ENCODE measurements around the gene RERE. TPM values are rescaled to one million over a fixed set of nuclear protein-coding genes. Genes with fewer than 3 reads are reported as not detected.

Gene RERE
- total RNA-seq, 1 experiment from 2014 or later: 217 TPM

- no peaks in the 10 kb centered on the region for H3K36me3 ChIP-seq (ENCODE audit: control insufficient read depth, insufficient read depth, low read length)
- ChIA-PET POLR2A (interaction anchor here (0.5 to 0.7 kb wide), 2 partner anchors 427 to 545 kb away, joined by 3 read pairs; no protein-coding TSS in a partner anchor), CTCF (interaction anchor here (1.1 to 1.6 kb wide), 5 partner anchors 71 to 287 kb away, joined by 3 to 6 read pairs (median 4); no protein-coding TSS in a partner anchor)
- in situ Hi-C loops (cut with HindIII; ENCODE audit: low pct_unique_long_range_greater_than_20kb, low sequenced_read_pairs): no loop called here
- no peaks in the 10 kb centered on the region for H3K9me3 ChIP-seq (ENCODE audit: control insufficient read depth, insufficient read depth, low read depth, low read length)
- H3K27ac ChIP-seq (ENCODE audit: low read length): no peak overlapping the region
- DNase-seq (ENCODE audit: low read depth, low spot score) (no peak), ATAC-seq (no peak)
- peaks cover 46% of the 10 kb centered on the region for H3K4me1 ChIP-seq (ENCODE audit: control insufficient read depth, insufficient read depth, low read length)
- no peak overlapping the region for H3K4me3 ChIP-seq (ENCODE audit: low read depth in 2 of 2, low read length in 2 of 2)
- no peaks in the 10 kb centered on the region for H3K27me3 ChIP-seq (ENCODE audit: control insufficient read depth, insufficient read depth, low read length)
- TF ChIP-seq SIN3A (IDR thresholded peaks at IDR 0.05; ENCODE audit: borderline replicate concordance, insufficient read depth, low read depth, low read length) (no peak), CTCF (IDR thresholded peaks at IDR 0.05) (no peak), REST (IDR thresholded peaks at IDR 0.05; ENCODE audit: insufficient read depth in 1 of 2, low read depth in 2 of 2, low read length in 1 of 2) (no peak), TCF7L2 (IDR thresholded peaks at IDR 0.05; ENCODE audit: low read depth, low read length) (no peak), POLR2AphosphoS5 (IDR thresholded peaks at IDR 0.05; ENCODE audit: low read depth, low read length) (no peak)
- intact Hi-C loops (cut with micrococcal nuclease; ENCODE audit: unreplicated experiment): no loop called here
- BruUV-seq (replicated peaks): no TSS peak
Measured at GRCh38 chr1:8562222-8562621, 255.2 kb downstream of the RERE start.

GRCh38 chr1:8560611-8561544, 256.6 kb downstream of the RERE start:
- Histone ChIP-seq H3K9me3 (ENCODE audit: control insufficient read depth, insufficient read depth, low read depth, low read length) (no peaks in the 10 kb centered on the region), H3K27ac (ENCODE audit: low read length) (no peak overlapping the region), H3K4me1 (ENCODE audit: control insufficient read depth, insufficient read depth, low read length) (peaks cover 46% of the 10 kb centered on the region), H3K4me3 (ENCODE audit: low read depth in 2 of 2, low read length in 2 of 2) (no peak overlapping the region), H3K36me3 (ENCODE audit: control insufficient read depth, insufficient read depth, low read length) (no peaks in the 10 kb centered on the region), H3K27me3 (ENCODE audit: control insufficient read depth, insufficient read depth, low read length) (no peaks in the 10 kb centered on the region)
- DNase-seq (ENCODE audit: low read depth, low spot score): no peak
- no TSS peak for BruUV-seq (replicated peaks)
- no peak for TF ChIP-seq POLR2AphosphoS5 (IDR thresholded peaks at IDR 0.05; ENCODE audit: low read depth, low read length)
- TF ChIP-seq CTCF (IDR thresholded peaks at IDR 0.05): peak; percentile 82; the same call in 1 of the 2 replicates
- CTCF ChIA-PET: interaction anchor here (0.9 to 1.6 kb wide), 4 partner anchors 9 to 167 kb away, joined by 3 to 5 read pairs (median 4); no protein-coding TSS in a partner anchor
- in situ Hi-C loops (cut with HindIII; ENCODE audit: low pct_unique_long_range_greater_than_20kb, low sequenced_read_pairs) (no loop called here), intact Hi-C loops (cut with micrococcal nuclease; ENCODE audit: unreplicated experiment) (loop anchor here (1.0 to 2.0 kb wide), 2 partner anchors 110 to 165 kb away; no protein-coding TSS in a partner anchor)
- POLR2A ChIA-PET: interaction anchor here (0.5 kb wide), 1 partner anchor 91 kb away, joined by 3 read pairs; no protein-coding TSS in a partner anchor
- ATAC-seq: peak; percentile 80

Measured in Panc1 (cell line).